Aorta (tissue), 5 donors: ENCODE measurements around the gene HSPB6. TPM values are rescaled to one million over a fixed set of nuclear protein-coding genes. Genes with fewer than 3 reads are reported as not detected.

Source experiments
- ATAC-seq: fragments of 200-7000 bp; cut with Tn5 transposase; one replicate; pipeline ENCODE4 v1.9.1; 2022; ENCODE audit warnings: moderate library complexity; ENCODE audit not compliant: low FRiP score
- DNase-seq, 2 donors: peaks; one replicate each; pipeline ENCODE4 v3.0.0-alpha.2; 2020
- H3K27ac ChIP-seq, 2 donors: one replicate each; pipeline ENCODE4 v1.5.1; 2013; ENCODE audit warnings: low read length in 2 of 2, mild to moderate bottlenecking in 2 of 2, moderate library complexity in 2 of 2, control low read depth in 1 of 2, inconsistent platforms in 1 of 2, low read depth in 1 of 2
- H3K27me3 ChIP-seq, 2 donors: one replicate each; pipeline ENCODE4 v1.6.1; 2013; ENCODE audit warnings: control low read depth in 1 of 2, low read length in 1 of 2, mild to moderate bottlenecking in 1 of 2, moderate library complexity in 1 of 2; ENCODE audit not compliant: insufficient read depth in 2 of 2, control insufficient read depth in 1 of 2
- H3K36me3 ChIP-seq, 2 donors: one replicate each; pipeline ENCODE4 v1.6.1; 2013; ENCODE audit warnings: control low read depth in 1 of 2, low read length in 1 of 2, mild to moderate bottlenecking in 1 of 2; ENCODE audit not compliant: insufficient read depth in 2 of 2, control insufficient read depth in 1 of 2
- H3K4me1 ChIP-seq, 2 donors: one replicate each; pipeline ENCODE4 v1.6.1; 2013; ENCODE audit warnings: low read length in 2 of 2, control low read depth in 1 of 2, mild to moderate bottlenecking in 1 of 2, moderate library complexity in 1 of 2; ENCODE audit not compliant: insufficient read depth in 2 of 2, control insufficient read depth in 1 of 2
- H3K4me3 ChIP-seq, 2 donors: one replicate each; pipeline ENCODE4 v1.5.1; 2013; ENCODE audit warnings: low read length in 2 of 2, control low read depth in 1 of 2, mild to moderate bottlenecking in 1 of 2
- H3K9me3 ChIP-seq: one replicate; pipeline ENCODE4 v1.6.1; 2013; ENCODE audit warnings: mild to moderate bottlenecking, low read length; ENCODE audit not compliant: control insufficient read depth
- WGBS, 2 donors: extraction: QIAGEN DNeasy Blood & Tissue Kit; methylation state at CpG; one replicate each; pipeline ENCODE4 v1.1.7; 2013; 5-methylcytosine and 5-hydroxymethylcytosine counted together
- intact Hi-C, 2 donors: fragments of 100-400 bp; cut with DNase I; formaldehyde crosslinking; loops; one replicate each; pipeline versions ENCODE4 v1.14.2 to v1.15.0; 2022
- polyA plus RNA-seq, 2 donors: library from polyadenylated mRNA; stranded (reverse); fragments of 200-250 nt; gene quantifications; one replicate each; pipeline ENCODE4 v1.2.3, GENCODE V29; 2013
- total RNA-seq, 2 donors: library from RNA; stranded (reverse); fragmentation: NEBNext Ultra II Directional; extraction: Animal tissue kit (Norgen Biotek cat#: 25700); gene quantifications; one replicate each; pipeline ENCODE4 v1.2.1, GENCODE V29; 2021
- donor health status: healthy with polysubstance abuse.
- donor health status: Bipolar disorder and iron deficiency.
- donor health status: DM: no; HTN: no; CAD: no.
- donor health status: DM: no; HTN: no; CAD: no.
- donor health status: DM: yes; HTN: yes; CAD: no.

HSPB6 gene
- total and polyA plus RNA-seq, 4 donors, result 73.9 to 152 (median 140) TPM

DNA sequence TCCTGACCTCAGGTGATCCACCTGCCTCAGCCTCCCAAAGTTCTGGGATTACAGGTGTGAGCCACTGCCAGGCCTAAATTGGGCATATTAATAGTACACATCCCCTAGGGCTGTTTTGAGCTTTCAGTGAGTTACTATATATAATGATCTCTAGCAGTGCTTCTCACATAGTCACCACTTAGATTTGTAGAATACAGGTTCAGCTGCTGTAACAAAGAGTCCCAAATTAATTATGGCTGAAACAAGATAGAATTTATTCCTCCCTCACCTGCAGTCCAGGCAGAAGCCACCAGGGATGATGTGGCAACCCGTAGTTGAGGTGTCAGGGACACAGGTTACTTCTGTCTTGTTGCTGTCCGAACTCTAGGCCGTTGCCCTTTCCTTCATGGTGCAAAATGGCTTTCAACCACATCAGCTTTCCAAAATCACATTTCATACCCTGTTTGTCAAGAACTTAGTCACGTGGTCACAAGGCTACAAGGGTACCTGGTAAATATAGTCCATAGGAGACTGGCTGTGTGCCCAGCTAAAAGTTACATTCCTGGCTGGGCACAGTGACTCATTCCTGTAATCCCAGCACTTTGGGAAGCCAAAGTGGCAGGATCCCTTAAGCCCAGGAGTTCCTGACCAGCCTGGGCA, 4.0 kb upstream of the HSPB6 start:
- H3K27ac ChIP-seq, result no peak overlapping the region
- no peak overlapping the region for H3K4me3 ChIP-seq
- DNase-seq (no peak), ATAC-seq (no peak)
- H3K4me1 ChIP-seq, result no peaks in the 10 kb centered on the region
- H3K27me3 ChIP-seq, result no peaks in the 10 kb centered on the region
- 74 to 79% methylated on average over 4 of the region's 4 CpGs for WGBS, 2 donors
- H3K9me3 ChIP-seq, result no peaks in the 10 kb centered on the region
- no peaks in the 10 kb centered on the region for H3K36me3 ChIP-seq
- intact Hi-C loops, result no loop called here

DNA sequence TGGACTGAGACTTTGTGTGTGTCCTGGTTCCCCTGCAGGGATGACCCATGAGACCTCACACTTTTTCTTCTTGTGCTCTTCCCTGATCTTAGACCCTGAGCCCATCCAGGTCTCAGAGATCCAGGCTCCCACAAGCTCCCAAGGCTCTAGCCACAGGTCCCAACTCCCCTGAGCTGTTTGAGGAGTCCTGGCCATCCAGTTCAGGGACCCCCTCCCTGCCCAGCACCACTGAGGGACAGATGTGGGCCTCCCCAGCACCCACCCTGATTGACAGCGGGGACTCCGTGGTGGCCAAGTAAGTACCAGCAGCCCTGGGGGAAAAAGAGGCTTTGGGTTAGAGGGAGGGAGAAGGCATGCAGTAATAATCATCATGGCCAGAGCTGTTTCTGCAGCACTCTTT, 2.9 kb upstream of the HSPB6 start:
- no peaks in the 10 kb centered on the region for H3K4me1 ChIP-seq
- H3K9me3 ChIP-seq, result no peaks in the 10 kb centered on the region
- H3K27ac ChIP-seq, result no peak overlapping the region
- peak in 1 of 2 donors; percentile 73 for DNase-seq
- WGBS, 2 donors, result 85 to 93% methylated on average over 2 of the region's 2 CpGs
- no peaks in the 10 kb centered on the region for H3K36me3 ChIP-seq
- H3K27me3 ChIP-seq, result no peaks in the 10 kb centered on the region
- ATAC-seq, result no peak
- intact Hi-C loops, result no loop called here
- no peak overlapping the region for H3K4me3 ChIP-seq

DNA sequence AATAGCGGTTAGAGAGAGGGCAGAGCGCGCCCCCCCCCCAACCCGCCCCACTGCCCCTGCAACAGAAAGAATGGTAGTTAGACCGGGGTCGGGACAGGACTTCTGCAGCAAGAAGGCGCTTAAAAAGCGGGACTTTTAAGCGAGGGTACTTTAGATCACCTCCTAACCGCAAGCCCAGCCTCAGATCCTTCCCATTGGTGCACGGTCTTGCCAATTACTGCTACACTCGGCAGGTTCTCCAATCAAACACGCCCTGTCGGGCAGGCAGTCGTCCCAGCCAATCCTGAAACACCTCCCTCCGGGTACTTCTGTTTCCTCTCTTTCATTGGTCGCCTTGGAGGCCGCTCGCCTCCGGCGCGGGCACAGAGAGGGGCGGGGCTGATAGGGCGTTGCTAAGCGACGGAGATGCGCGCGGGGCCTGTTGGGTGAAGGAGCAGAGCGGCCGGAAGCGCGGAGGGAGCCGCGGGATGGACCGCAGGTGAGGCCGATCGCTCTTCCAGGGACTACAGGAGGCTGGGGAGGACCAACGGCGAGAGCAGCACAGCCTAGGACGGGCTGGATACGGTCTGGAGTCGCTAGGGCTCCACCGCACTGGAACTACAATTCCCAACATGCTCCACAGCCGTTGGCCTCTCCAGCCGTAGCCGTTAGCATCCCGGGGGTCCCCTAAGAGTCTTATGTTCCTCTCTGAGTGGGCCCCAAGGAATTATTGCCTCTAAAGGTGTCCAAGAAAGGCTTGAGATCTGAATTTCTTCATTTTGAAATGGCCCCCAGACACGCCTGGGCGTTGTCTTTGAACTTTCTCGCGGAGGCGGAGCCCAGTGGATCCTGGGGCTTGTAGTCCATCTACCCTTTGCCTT, 1.1 kb upstream of the HSPB6 start, which contains the start of gene PROSER3:
PROSER3 (plus strand) TSS at position 428 of the 860 bp plus-strand sequence; CDS start at position 468, 40 bp downstream.
- no peaks in the 10 kb centered on the region for H3K36me3 ChIP-seq
- H3K4me3 ChIP-seq, result peak within 1 kb of the TSS; percentile 64 to 91
- H3K4me1 ChIP-seq, result no peaks in the 10 kb centered on the region
- peak within 1 kb of the TSS; percentile 86 to 97 for H3K27ac ChIP-seq
- WGBS, 2 donors, result 0% methylated on average over 51 to 53 of the region's 53 CpGs
- H3K27me3 ChIP-seq, result no peaks in the 10 kb centered on the region
- H3K9me3 ChIP-seq, result no peaks in the 10 kb centered on the region
- peak; percentile 99 for DNase-seq
- intact Hi-C loops, result no loop called here
- ATAC-seq, result peak; percentile 92

DNA sequence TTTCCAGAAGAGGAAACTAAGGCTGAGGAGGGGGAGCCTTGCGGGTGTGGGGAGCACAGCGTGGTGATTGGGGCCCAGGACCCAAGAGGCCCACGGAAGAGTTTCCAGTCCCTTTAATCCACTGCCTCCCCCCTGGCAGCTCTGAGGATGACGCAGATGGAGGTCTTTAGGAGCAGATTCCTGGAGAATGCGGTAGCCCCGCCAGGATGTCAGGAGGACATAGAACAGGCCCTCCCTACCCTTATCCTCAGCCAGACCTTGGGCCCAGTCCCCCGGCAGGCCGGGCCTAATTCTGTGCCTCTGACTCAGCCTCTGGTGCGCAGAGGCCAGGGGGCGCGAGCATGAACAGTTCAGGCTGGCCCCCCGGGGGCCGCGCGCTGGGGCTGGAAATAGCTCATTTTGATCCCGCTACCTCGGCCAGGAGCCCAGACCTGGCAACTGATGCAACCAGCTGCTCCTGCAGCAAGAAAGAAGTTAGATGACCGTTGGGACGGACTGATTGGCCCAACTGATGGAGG, 461 bp upstream of the HSPB6 start:
- whole genome bisulfite sequencing, 2 donors, result 0 to 2% methylated on average over 19 of the region's 19 CpGs
- Histone ChIP-seq H3K9me3 (no peaks in the 10 kb centered on the region), H3K36me3 (peaks cover 0 to 3% of the 10 kb centered on the region in 2 donors), H3K4me1 (no peaks in the 10 kb centered on the region), H3K4me3 (no peak overlapping the region), H3K27me3 (no peaks in the 10 kb centered on the region), H3K27ac (peak overlapping the region; percentile 86 to 97)
- DNase-seq, result peak; percentile 93 to 94
- ATAC-seq, result peak; percentile 85
- intact Hi-C loops, result no loop called here

DNA sequence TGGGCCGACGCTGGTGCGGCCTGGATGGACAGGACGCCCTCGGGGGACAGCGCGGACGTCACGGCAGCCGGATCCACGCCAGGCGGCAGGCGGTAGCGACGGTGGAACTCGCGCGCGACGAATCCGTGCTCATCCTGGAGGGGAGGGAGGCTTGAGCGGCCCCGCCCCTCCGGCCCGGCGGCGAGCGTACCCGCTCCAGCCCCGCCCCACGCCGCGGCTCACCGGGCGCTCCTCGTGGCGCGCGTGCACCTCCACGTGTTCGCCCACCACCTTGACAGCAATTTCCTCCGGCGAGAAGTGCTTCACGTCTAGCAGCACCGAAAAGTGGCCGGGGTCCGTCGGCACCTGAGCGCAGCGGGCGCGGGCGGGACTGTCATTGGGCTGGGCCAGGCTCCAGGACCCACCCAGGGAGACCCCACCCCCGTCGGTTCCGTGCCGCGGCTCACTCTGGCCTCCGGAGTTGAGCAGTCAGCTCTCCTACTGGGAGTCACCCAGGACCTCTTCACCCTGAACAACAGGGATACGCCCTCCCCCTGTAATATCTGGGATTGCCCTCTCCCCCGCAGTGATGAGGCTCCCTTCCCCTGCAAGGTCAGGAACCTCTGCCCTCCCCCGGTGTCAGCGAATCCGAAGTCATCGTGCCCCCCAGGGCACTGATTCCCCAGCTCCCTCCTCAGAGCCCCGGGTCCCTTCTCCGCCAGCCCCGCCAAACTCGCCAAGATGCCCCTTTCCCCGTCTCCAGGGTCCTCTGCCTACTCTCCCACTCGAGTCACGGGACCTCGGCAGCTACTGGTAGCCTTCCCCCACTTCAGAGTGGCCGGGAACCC, 1.1 kb downstream of the HSPB6 start:
- Histone ChIP-seq H3K4me1 (no peaks in the 10 kb centered on the region), H3K9me3 (no peaks in the 10 kb centered on the region), H3K27me3 (no peaks in the 10 kb centered on the region), H3K36me3 (peaks cover 0 to 3% of the 10 kb centered on the region in 2 donors), H3K4me3 (peak overlapping the region; percentile 40 to 55), H3K27ac (peak overlapping the region; percentile 86 to 97)
- ATAC-seq, result peak; percentile 72
- WGBS, 2 donors, result 3% methylated on average over 52 to 74 of the region's 74 CpGs
- intact Hi-C loops, result no loop called here
- peak; percentile 88 to 96 for DNase-seq

DNA sequence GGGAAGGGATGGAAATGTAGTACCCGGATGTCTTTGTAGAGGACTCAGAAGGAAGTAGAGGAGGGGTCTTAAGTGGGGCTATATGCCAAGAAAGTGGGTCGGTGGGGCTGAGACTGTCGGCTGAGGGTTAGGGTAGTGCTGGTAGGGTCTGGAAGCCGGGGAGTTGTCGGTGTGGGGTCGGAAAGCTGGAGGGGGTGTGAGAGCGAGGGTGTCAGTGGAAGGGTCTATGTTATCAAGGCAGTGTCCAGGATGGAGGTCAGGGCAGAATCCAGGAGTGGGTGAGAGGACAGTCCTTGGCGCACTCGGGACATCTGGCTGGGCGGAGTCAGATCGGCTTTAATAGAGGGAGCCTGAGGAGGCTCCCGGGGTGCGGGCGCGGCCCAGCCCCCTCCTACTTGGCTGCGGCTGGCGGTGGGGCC, 1.7 kb downstream of the HSPB6 start:
- no peaks in the 10 kb centered on the region for H3K27me3 ChIP-seq
- peaks cover 0 to 3% of the 10 kb centered on the region in 2 donors for H3K36me3 ChIP-seq
- intact Hi-C loops, result no loop called here
- H3K4me3 ChIP-seq, result no peak overlapping the region
- no peak for DNase-seq
- peak overlapping the region in 1 of 2 donors; percentile 83 for H3K27ac ChIP-seq
- H3K9me3 ChIP-seq, result no peaks in the 10 kb centered on the region
- 29 to 31% methylated on average over 17 of the region's 17 CpGs for WGBS, 2 donors
- no peaks in the 10 kb centered on the region for H3K4me1 ChIP-seq
- ATAC-seq, result no peak

DNA sequence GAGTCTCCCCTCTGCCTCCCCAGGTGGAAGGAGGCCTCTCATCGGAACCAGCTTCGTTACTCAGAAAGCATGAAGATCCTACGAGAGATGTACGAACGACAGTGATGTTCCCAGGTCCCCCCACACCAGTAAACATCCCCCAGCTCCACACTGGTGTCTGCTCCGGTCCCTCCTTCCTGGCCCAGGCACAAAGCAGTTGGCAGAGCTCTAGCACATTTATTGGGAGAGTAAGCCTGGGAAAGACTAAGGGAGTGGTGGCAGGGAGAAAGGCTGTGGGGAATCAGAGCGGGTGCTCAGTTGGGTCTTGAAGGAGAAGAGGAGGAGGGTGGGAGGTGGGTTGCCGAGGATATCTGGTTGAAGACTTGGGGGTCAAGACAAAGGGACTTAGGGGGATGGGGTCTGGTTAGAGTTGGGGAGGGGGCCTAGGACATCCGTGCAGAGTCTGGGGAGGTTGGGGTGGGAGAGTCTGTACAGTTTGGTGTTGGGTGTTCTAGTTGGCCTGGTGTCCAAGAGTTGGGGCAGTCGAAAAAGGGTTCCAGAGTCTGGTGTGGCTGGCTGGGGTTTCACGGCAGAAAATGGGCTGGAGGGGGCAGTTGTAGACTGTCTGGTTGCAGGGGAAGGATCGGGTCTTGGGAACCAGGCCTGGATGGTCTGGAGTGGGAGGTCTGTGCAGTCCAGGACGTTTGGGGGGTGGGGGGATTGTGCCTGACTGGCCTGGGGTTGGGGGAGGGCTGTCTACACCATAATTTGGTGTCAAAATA, 2.3 kb downstream of the HSPB6 start:
- peaks cover 0 to 3% of the 10 kb centered on the region in 2 donors for H3K36me3 ChIP-seq
- ATAC-seq (no peak), DNase-seq (peak; percentile 47 to 70)
- WGBS, 2 donors, result 76 to 77% methylated on average over 13 of the region's 13 CpGs
- no peak overlapping the region for H3K4me3 ChIP-seq
- no peaks in the 10 kb centered on the region for H3K9me3 ChIP-seq
- no peaks in the 10 kb centered on the region for H3K27me3 ChIP-seq
- peak overlapping the region in 1 of 2 donors; percentile 83 for H3K27ac ChIP-seq
- H3K4me1 ChIP-seq, result no peaks in the 10 kb centered on the region
- intact Hi-C loops, result no loop called here
